Dedifferentiated amniotic fluid mesenchymal stem cell (primary cell): ENCODE data around the gene ELOVL7.
"Not testable (repeated sequence)": the region's sequence is repeated elsewhere in the genome, so short reads cannot be mapped to it uniquely, and the experiment has no call there.

Experiments used
- DNase-seq: peaks from one replicate; pipeline ENCODE4 v3.0.0-alpha.2; 2016; ENCODE audit errors: extremely low spot score

Gene ELOVL7

GRCh38 chr5:60795424-60795950 is 48.6 kb downstream of the ELOVL7 start:
- DNase-seq: not testable (repeated sequence)

- no peak for DNase-seq
Observed at GRCh38 chr5:60794691-60795090, 49.4 kb downstream of the ELOVL7 start.

- DNase-seq: no peak
Observed at GRCh38 chr5:60792438-60792837, 51.6 kb downstream of the ELOVL7 start.

- DNase-seq: no peak
Observed at GRCh38 chr5:60789551-60789950, 54.5 kb downstream of the ELOVL7 start.

GRCh38 chr5:60788863-60789513 is 55.1 kb downstream of the ELOVL7 start:
- DNase-seq: no peak

- no peak for DNase-seq
Observed at GRCh38 chr5:60779466-60779865, 64.6 kb downstream of the ELOVL7 start.

GRCh38 chr5:60776343-60776742 is 67.7 kb downstream of the ELOVL7 start:
- no peak for DNase-seq

- DNase-seq: no peak
Observed at GRCh38 chr5:60765019-60765709, 78.9 kb downstream of the ELOVL7 start.

GRCh38 chr5:60763061-60763460 is 81.0 kb downstream of the ELOVL7 start:
- DNase-seq: no peak

GRCh38 chr5:60754495-60754894 is 89.6 kb downstream of the ELOVL7 start:
- DNase-seq: no peak

GRCh38 chr5:60744682-60745081 is 99.4 kb downstream of the ELOVL7 start:
- no peak for DNase-seq

- DNase-seq: no peak
Observed at GRCh38 chr5:60743511-60744314, 100.4 kb downstream of the ELOVL7 start.

GRCh38 chr5:60740322-60740721 is 103.7 kb downstream of the ELOVL7 start:
- DNase-seq: no peak

- DNase-seq: no peak
Observed at GRCh38 chr5:60738933-60739332, 105.1 kb downstream of the ELOVL7 start.

GRCh38 chr5:60738461-60738860 is 105.6 kb downstream of the ELOVL7 start:
- DNase-seq: no peak

- DNase-seq: not testable (repeated sequence)
Observed at GRCh38 chr5:60730858-60731257, 113.2 kb downstream of the ELOVL7 start.

- no peak for DNase-seq
Observed at GRCh38 chr5:60727033-60727679, 116.9 kb downstream of the ELOVL7 start.

- no peak for DNase-seq
Observed at GRCh38 chr5:60724126-60724525, 119.9 kb downstream of the ELOVL7 start.

- DNase-seq: no peak
Observed at GRCh38 chr5:60722416-60722815, 121.7 kb downstream of the ELOVL7 start.

GRCh38 chr5:60719329-60719728 is 124.7 kb downstream of the ELOVL7 start:
- DNase-seq: no peak

- no peak for DNase-seq
Observed at GRCh38 chr5:60718166-60718892, 125.7 kb downstream of the ELOVL7 start.
